SK-N-SH (cell line): ENCODE data around the gene MED27.

Experiments used
- CTCF ChIP-seq: fragments of 200-600 bp; sonication (generic); IDR thresholded peaks from 2 replicates; pipeline ENCODE4 v1.6.1; 2017; ENCODE audit warnings: antibody characterized with exemption, mild to moderate bottlenecking, moderate library complexity
- EP300 ChIP-seq, 2 experiments: IDR thresholded peaks; 2 replicates each; pipeline versions ENCODE4 v1.4.0 to v1.6.1; 2012; ENCODE audit warnings: borderline replicate concordance in 1 of 2, low read depth in 1 of 2, low read length in 1 of 2
- GABPA ChIP-seq: IDR thresholded peaks from 2 replicates; pipeline ENCODE4 v1.4.0; 2012; ENCODE audit warnings: low read depth, mild to moderate bottlenecking
- SIN3A ChIP-seq: IDR thresholded peaks from 2 replicates; pipeline ENCODE4 v1.6.1; 2012; ENCODE audit warnings: low read depth, mild to moderate bottlenecking, low read length, moderate library complexity, borderline replicate concordance
- TAF1 ChIP-seq: IDR thresholded peaks from 2 replicates; pipeline ENCODE4 v1.6.1; 2012; ENCODE audit warnings: low read depth, mild to moderate bottlenecking, low read length, moderate library complexity, borderline replicate concordance
- TCF12 ChIP-seq: IDR thresholded peaks from 2 replicates; pipeline ENCODE4 v1.4.0; 2012
- USF2 ChIP-seq: fragments of 150-350 bp; IDR thresholded peaks from 2 replicates; pipeline ENCODE4 v1.6.1; 2017; ENCODE audit warnings: antibody characterized with exemption, low read length, low read depth, borderline replicate concordance
- YY1 ChIP-seq: IDR thresholded peaks from 2 replicates; pipeline ENCODE4 v1.4.0; 2012; ENCODE audit warnings: low read depth, mild to moderate bottlenecking

- peak in 1 of 2 experiments; percentile 75; a peak in 2 of 4 replicates for TF ChIP-seq EP300 (IDR thresholded peaks at IDR 0.05; ENCODE audit: borderline replicate concordance in 1 of 2, low read depth in 1 of 2, low read length in 1 of 2)
- peak; percentile 37 for TF ChIP-seq CTCF
- TF ChIP-seq GABPA: no peak
- no peak for TF ChIP-seq TAF1
- no peak for TF ChIP-seq USF2
- no peak for TF ChIP-seq YY1
- TF ChIP-seq SIN3A: no peak
- peak; percentile 29; the same call in 1 of the 2 replicates for TF ChIP-seq TCF12
These were observed 60.7 kb downstream of the MED27 start for GRCh38 chr9:132018957-132019405.
